Camera-type eye (tissue), 1 donor: ENCODE measurements around the gene TTC29. TPM values are rescaled to one million over a fixed set of nuclear protein-coding genes. Genes with fewer than 3 reads are reported as not detected.

Experiments
- total RNA-seq: library from RNA; depleted of rRNA; stranded (reverse); fragments of >200 nt; gene quantifications from one replicate; pipeline ENCODE4 v1.2.3, GENCODE V29; 2014

TTC29 gene
- total RNA-seq = 1.3 TPM

GRCh38 chr4:146945556-146946374 lies at the start of gene TTC29:
Gene TTC29 (minus strand): TSS chr4:146945864. CDS start chr4:146939895, 5,969 bp downstream.

